H1 (cell line): Measurements from ENCODE around the gene ADCK1.

ENCODE experiments used
- EZH2 ChIP-seq: fragments of 200-600 bp; sonication (generic); IDR thresholded peaks from 2 replicates; pipeline ENCODE4 v1.7.1; 2012; ENCODE audit warnings: low read depth, mild to moderate bottlenecking, moderate library complexity, low read length, inconsistent platforms; ENCODE audit not compliant: severe bottlenecking
- POLR2A ChIP-seq, 2 experiments: IDR thresholded peaks; 1 replicate in 1 of 2; 2 replicates in 1 of 2; pipeline ENCODE4 v1.6.1; 2011; ENCODE audit warnings: low read depth in 2 of 2, low read length in 2 of 2, mild to moderate bottlenecking in 2 of 2; ENCODE audit errors: control extremely low read depth in 1 of 2
- RFX5 ChIP-seq: IDR thresholded peaks from 2 replicates; pipeline ENCODE4 v1.6.1; 2011; ENCODE audit warnings: low read depth, low read length, improper control_type of control experiment, borderline replicate concordance
- TF ChIP-seq, protein P1 (sequence below), 3 experiments: IDR thresholded peaks; 1 replicate in 2 of 3; 2 replicates in 1 of 3; pipeline versions ENCODE4 v1.5.1 to v1.6.1; 2011; ENCODE audit warnings: low read length in 3 of 3, mild to moderate bottlenecking in 3 of 3, inconsistent platforms in 2 of 3, low read depth in 1 of 3, moderate library complexity in 1 of 3; ENCODE audit not compliant: insufficient read depth in 1 of 3; ENCODE audit errors: control extremely low read depth in 1 of 3

DNA sequence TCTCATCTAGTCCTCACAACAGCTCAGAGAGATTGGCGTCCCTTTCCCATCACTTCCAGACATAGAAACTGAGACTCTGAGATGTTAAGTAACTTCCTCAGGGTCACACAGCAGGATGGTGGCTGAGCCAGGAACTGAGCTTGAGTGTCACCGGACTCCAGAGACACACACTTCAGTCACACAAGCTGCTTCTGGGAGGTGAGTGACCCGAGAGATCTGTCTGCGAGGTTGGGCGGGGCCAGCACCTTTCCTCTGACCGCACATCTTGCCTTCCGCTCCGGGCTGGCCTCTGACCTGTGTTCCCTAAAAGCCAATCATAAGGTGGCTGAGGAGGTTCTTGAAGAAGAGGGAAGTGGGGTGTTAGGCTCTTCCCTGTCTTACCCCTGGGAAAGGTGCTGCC, 72.2 kb downstream of the ADCK1 start:
- TF ChIP-seq RFX5 (no peak), EZH2 (no peak), POLR2A (IDR thresholded peaks at IDR 0.05; ENCODE audit: control extremely low read depth in 1 of 2, low read depth in 2 of 2, low read length in 2 of 2) (no peak)
- TF ChIP-seq, protein P1, sequence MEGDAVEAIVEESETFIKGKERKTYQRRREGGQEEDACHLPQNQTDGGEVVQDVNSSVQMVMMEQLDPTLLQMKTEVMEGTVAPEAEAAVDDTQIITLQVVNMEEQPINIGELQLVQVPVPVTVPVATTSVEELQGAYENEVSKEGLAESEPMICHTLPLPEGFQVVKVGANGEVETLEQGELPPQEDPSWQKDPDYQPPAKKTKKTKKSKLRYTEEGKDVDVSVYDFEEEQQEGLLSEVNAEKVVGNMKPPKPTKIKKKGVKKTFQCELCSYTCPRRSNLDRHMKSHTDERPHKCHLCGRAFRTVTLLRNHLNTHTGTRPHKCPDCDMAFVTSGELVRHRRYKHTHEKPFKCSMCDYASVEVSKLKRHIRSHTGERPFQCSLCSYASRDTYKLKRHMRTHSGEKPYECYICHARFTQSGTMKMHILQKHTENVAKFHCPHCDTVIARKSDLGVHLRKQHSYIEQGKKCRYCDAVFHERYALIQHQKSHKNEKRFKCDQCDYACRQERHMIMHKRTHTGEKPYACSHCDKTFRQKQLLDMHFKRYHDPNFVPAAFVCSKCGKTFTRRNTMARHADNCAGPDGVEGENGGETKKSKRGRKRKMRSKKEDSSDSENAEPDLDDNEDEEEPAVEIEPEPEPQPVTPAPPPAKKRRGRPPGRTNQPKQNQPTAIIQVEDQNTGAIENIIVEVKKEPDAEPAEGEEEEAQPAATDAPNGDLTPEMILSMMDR (IDR thresholded peaks at IDR 0.05; ENCODE audit: control extremely low read depth in 1 of 3, insufficient read depth in 1 of 3, low read depth in 1 of 3, low read length in 3 of 3), result no peak
